Skeletal muscle tissue (tissue), 4 donors: Measurements from ENCODE around the gene ADGRA3. TPM values are rescaled to one million over a fixed set of nuclear protein-coding genes. Genes with fewer than 3 reads are reported as not detected.

ENCODE experiments used
- H3K27ac ChIP-seq: one replicate; pipeline ENCODE4 v1.7.0; 2013; ENCODE audit warnings: mild to moderate bottlenecking, low read depth, low read length, inconsistent platforms
- H3K27me3 ChIP-seq, 3 donors: one replicate each; pipeline ENCODE4 v1.7.0; 2013; ENCODE audit warnings: low read length in 3 of 3; ENCODE audit not compliant: control insufficient read depth in 3 of 3, insufficient read depth in 3 of 3
- H3K36me3 ChIP-seq, 3 donors: one replicate each; pipeline ENCODE4 v1.7.0; 2013; ENCODE audit warnings: low read length in 3 of 3; ENCODE audit not compliant: control insufficient read depth in 3 of 3, insufficient read depth in 3 of 3
- H3K4me1 ChIP-seq, 3 donors: one replicate each; pipeline ENCODE4 v1.7.0; 2013; ENCODE audit warnings: low read length in 3 of 3, mild to moderate bottlenecking in 3 of 3; ENCODE audit not compliant: control insufficient read depth in 3 of 3, insufficient read depth in 3 of 3
- H3K4me3 ChIP-seq, 3 donors: one replicate each; pipeline ENCODE4 v1.7.0; 2013; ENCODE audit warnings: low read length in 3 of 3
- H3K9ac ChIP-seq, 3 donors: one replicate each; pipeline ENCODE4 v1.7.0; 2013; ENCODE audit warnings: low read length in 3 of 3, mild to moderate bottlenecking in 3 of 3, moderate library complexity in 2 of 3, low read depth in 1 of 3
- H3K9me3 ChIP-seq, 3 donors: one replicate each; pipeline ENCODE4 v1.7.0; 2013; ENCODE audit warnings: low read length in 3 of 3; ENCODE audit not compliant: control insufficient read depth in 3 of 3
- total RNA-seq: library from RNA; depleted of rRNA; stranded (reverse); fragments of >200 nt; gene quantifications from one replicate; pipeline ENCODE4 v1.2.3, GENCODE V29; 2014
- donor health status: Osteomylitis.

ADGRA3 gene
- total RNA-seq, 1 donor from 2014 or later, result 92.4 TPM

- Histone ChIP-seq H3K27me3 (no peaks in the 10 kb centered on the region), H3K27ac (peak overlapping the region; percentile 68), H3K36me3 (no peaks in the 10 kb centered on the region), H3K9me3 (no peaks in the 10 kb centered on the region), H3K9ac (peak overlapping the region; percentile 69 to 88 (median 69)), H3K4me3 (peak overlapping the region in 2 of 3 donors; percentile 74 to 84), H3K4me1 (peaks cover 8 to 33% (median 18%) of the 10 kb centered on the region in 3 donors)
Observed at GRCh38 chr4:22514001-22514400, 1.9 kb downstream of the ADGRA3 start.

GRCh38 chr4:22512306-22512705 is 3.6 kb downstream of the ADGRA3 start:
- Histone ChIP-seq H3K36me3 (no peaks in the 10 kb centered on the region), H3K27me3 (no peaks in the 10 kb centered on the region), H3K4me1 (peaks cover 18 to 49% (median 30%) of the 10 kb centered on the region in 3 donors), H3K4me3 (no peak overlapping the region), H3K27ac (no peak overlapping the region), H3K9ac (no peak overlapping the region), H3K9me3 (no peaks in the 10 kb centered on the region)

- no peaks in the 10 kb centered on the region for H3K36me3 ChIP-seq
- H3K27ac ChIP-seq, result no peak overlapping the region
- no peaks in the 10 kb centered on the region for H3K9me3 ChIP-seq
- H3K9ac ChIP-seq, result no peak overlapping the region
- H3K4me1 ChIP-seq, result peaks cover 11 to 39% (median 27%) of the 10 kb centered on the region in 3 donors
- no peaks in the 10 kb centered on the region for H3K27me3 ChIP-seq
- no peak overlapping the region for H3K4me3 ChIP-seq
Observed at GRCh38 chr4:22510750-22511149, 5.1 kb downstream of the ADGRA3 start.

GRCh38 chr4:22508376-22508775 is 7.5 kb downstream of the ADGRA3 start:
- Histone ChIP-seq H3K36me3 (no peaks in the 10 kb centered on the region), H3K9me3 (no peaks in the 10 kb centered on the region), H3K4me3 (no peak overlapping the region), H3K9ac (no peak overlapping the region), H3K4me1 (peaks cover 13 to 47% (median 21%) of the 10 kb centered on the region in 3 donors), H3K27me3 (no peaks in the 10 kb centered on the region), H3K27ac (no peak overlapping the region)

GRCh38 chr4:22504922-22505321 is 10.9 kb downstream of the ADGRA3 start:
- peaks cover 25 to 45% (median 28%) of the 10 kb centered on the region in 3 donors for H3K4me1 ChIP-seq
- H3K4me3 ChIP-seq, result no peak overlapping the region
- no peak overlapping the region for H3K9ac ChIP-seq

GRCh38 chr4:22504447-22504846 is 11.4 kb downstream of the ADGRA3 start:
- H3K9me3 ChIP-seq, result no peaks in the 10 kb centered on the region
- H3K27ac ChIP-seq, result no peak overlapping the region
- no peak overlapping the region for H3K4me3 ChIP-seq
- H3K27me3 ChIP-seq, result no peaks in the 10 kb centered on the region
- peaks cover 25 to 48% (median 28%) of the 10 kb centered on the region in 3 donors for H3K4me1 ChIP-seq
- H3K9ac ChIP-seq, result no peak overlapping the region
- no peaks in the 10 kb centered on the region for H3K36me3 ChIP-seq

More at GRCh38 chr4:22504922-22505321, 10.9 kb downstream of the ADGRA3 start:
- H3K9me3 ChIP-seq, result no peaks in the 10 kb centered on the region
- H3K36me3 ChIP-seq, result no peaks in the 10 kb centered on the region
- H3K27me3 ChIP-seq, result no peaks in the 10 kb centered on the region
- H3K27ac ChIP-seq, result no peak overlapping the region

- no peak overlapping the region for H3K4me3 ChIP-seq
- H3K9ac ChIP-seq, result no peak overlapping the region
- H3K4me1 ChIP-seq, result peaks cover 18 to 40% (median 20%) of the 10 kb centered on the region in 3 donors
- H3K9me3 ChIP-seq, result no peaks in the 10 kb centered on the region
- H3K27ac ChIP-seq, result no peak overlapping the region
- H3K27me3 ChIP-seq, result no peaks in the 10 kb centered on the region
- H3K36me3 ChIP-seq, result no peaks in the 10 kb centered on the region
Observed at GRCh38 chr4:22502895-22503814, 12.7 kb downstream of the ADGRA3 start.

- Histone ChIP-seq H3K27ac (no peak overlapping the region), H3K9me3 (no peaks in the 10 kb centered on the region), H3K4me3 (no peak overlapping the region), H3K27me3 (no peaks in the 10 kb centered on the region), H3K36me3 (no peaks in the 10 kb centered on the region), H3K9ac (no peak overlapping the region), H3K4me1 (peaks cover 14 to 35% (median 16%) of the 10 kb centered on the region in 3 donors)
Observed at GRCh38 chr4:22501715-22502095, 14.2 kb downstream of the ADGRA3 start.

GRCh38 chr4:22500831-22501714 is 14.8 kb downstream of the ADGRA3 start:
- H3K27ac ChIP-seq, result peak overlapping the region; percentile 70
- H3K9ac ChIP-seq, result peak overlapping the region in 1 of 3 donors; percentile 23
- H3K4me1 ChIP-seq, result peaks cover 14 to 35% (median 14%) of the 10 kb centered on the region in 3 donors
- no peaks in the 10 kb centered on the region for H3K27me3 ChIP-seq
- no peaks in the 10 kb centered on the region for H3K36me3 ChIP-seq
- no peaks in the 10 kb centered on the region for H3K9me3 ChIP-seq
- H3K4me3 ChIP-seq, result no peak overlapping the region
